PC-9 (cell line): ENCODE results near the gene BRF1. TPM values are rescaled to one million over a fixed set of nuclear protein-coding genes. Genes with fewer than 3 reads are reported as not detected.

Experiments used
- BruUV-seq: library from RNA; stranded (reverse); fragments of 400-500 nt; replicated peaks from 2 replicates; lab custom pipeline; 2021; lab: Mats Ljungman, UMichigan
- CTCF ChIA-PET: fragments of 300-600 bp; sonication (Branson Sonifier 250); formaldehyde crosslinking; loops from one replicate; lab custom pipeline; 2022; ENCODE audit warnings: antibody characterized with exemption; lab: Charles Lee
- POLR2A ChIA-PET: fragments of 300-600 bp; sonication (Branson Sonifier 250); formaldehyde crosslinking; loops from one replicate; lab custom pipeline; 2022; ENCODE audit warnings: antibody characterized with exemption; ENCODE audit not compliant: unreplicated experiment; lab: Charles Lee
- DNase-seq, 2 experiments: peaks; one replicate each; pipeline versions ENCODE4 v3.0.0 to v3.0.0-alpha.2; 2015 to 2022; ENCODE audit warnings: mixed read lengths in 1 of 2
- H2AFZ ChIP-seq: fragments of 200-600 bp; sonication (generic); 2 replicates; pipeline ENCODE4 v1.8.1; 2017; ENCODE audit warnings: antibody characterized with exemption
- H3F3A ChIP-seq: fragments of 200-600 bp; sonication (generic); 2 replicates; pipeline ENCODE4 v1.8.1; 2017; ENCODE audit warnings: antibody characterized with exemption, mild to moderate bottlenecking, low read depth; ENCODE audit not compliant: insufficient read depth
- H3K27ac ChIP-seq: fragments of 200-600 bp; sonication (generic); 2 replicates; pipeline ENCODE4 v1.6.1; 2016; ENCODE audit warnings: mixed run types
- H3K27me3 ChIP-seq: fragments of 200-600 bp; sonication (generic); 2 replicates; pipeline ENCODE4 v1.6.1; 2016; ENCODE audit warnings: low read depth, mixed run types; ENCODE audit not compliant: insufficient read depth
- H3K36me3 ChIP-seq: fragments of 200-600 bp; sonication (generic); 2 replicates; pipeline ENCODE4 v1.6.1; 2016; ENCODE audit warnings: low read depth, mixed run types
- H3K4me1 ChIP-seq: fragments of 200-600 bp; sonication (generic); replicated peaks from 2 replicates; pipeline ENCODE4 v1.6.1; 2016; ENCODE audit warnings: mixed run types; ENCODE audit not compliant: insufficient read depth
- H3K4me2 ChIP-seq: fragments of 200-600 bp; sonication (generic); 2 replicates; pipeline ENCODE4 v1.6.1; 2017; ENCODE audit warnings: mixed run types
- H3K4me3 ChIP-seq: fragments of 200-600 bp; sonication (generic); 2 replicates; pipeline ENCODE4 v1.6.1; 2016; ENCODE audit warnings: mixed run types
- H3K79me2 ChIP-seq: fragments of 200-600 bp; sonication (generic); 2 replicates; pipeline ENCODE4 v1.6.1; 2017; ENCODE audit warnings: low read depth, mixed run types
- H3K9me2 ChIP-seq: fragments of 200-600 bp; sonication (generic); 2 replicates; pipeline ENCODE4 v1.8.1; 2017; ENCODE audit warnings: mild to moderate bottlenecking; ENCODE audit not compliant: insufficient read depth
- H3K9me3 ChIP-seq: fragments of 200-600 bp; sonication (generic); 2 replicates; pipeline ENCODE4 v1.8.1; 2016; ENCODE audit warnings: low read depth; ENCODE audit not compliant: insufficient read depth
- H4K20me1 ChIP-seq: fragments of 200-600 bp; sonication (generic); 2 replicates; pipeline ENCODE4 v1.8.1; 2017; ENCODE audit not compliant: insufficient read depth
- EZH2 ChIP-seq: fragments of 200-600 bp; sonication (generic); IDR thresholded peaks from 2 replicates; pipeline ENCODE4 v1.8.0; 2017; ENCODE audit warnings: antibody characterized with exemption, low read depth
- intact Hi-C: fragments of 100-400 bp; cut with micrococcal nuclease; formaldehyde crosslinking; loops from one replicate; pipeline ENCODE4 v1.10.0; 2022; ENCODE audit not compliant: unreplicated experiment
- total RNA-seq: library from RNA; stranded (reverse); gene quantifications from 2 replicates; pipeline ENCODE4 v1.2.3, GENCODE V29; 2021
- TF ChIP-seq, protein P1 (sequence below): fragments of 200-600 bp; sonication (generic); conservative IDR thresholded peaks from 2 replicates; pipeline ENCODE4 v1.6.1; 2017; ENCODE audit warnings: mixed run types, antibody characterized with exemption, mild to moderate bottlenecking, moderate library complexity

Gene BRF1
- total RNA-seq, 1 experiment from 2014 or later = 24.8 TPM

DNA sequence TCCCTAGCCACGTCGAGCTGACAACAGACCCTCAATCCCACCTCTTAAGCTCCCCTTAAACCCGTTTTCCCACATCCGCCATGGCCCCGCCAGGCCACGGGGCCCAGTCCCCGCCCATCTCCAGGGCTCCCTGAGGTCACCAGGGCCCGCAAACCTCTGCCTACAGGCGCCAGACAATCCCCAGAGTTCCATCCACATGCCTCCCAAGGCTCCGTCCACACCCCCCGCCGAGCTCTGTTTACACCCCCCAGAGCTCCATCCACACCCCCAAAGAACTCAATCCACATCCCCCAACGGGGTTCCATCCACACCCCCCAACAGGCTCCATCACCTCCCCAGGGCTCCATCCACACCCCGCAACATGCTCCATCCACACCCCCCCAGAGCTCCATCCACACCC lies 141.5 kb downstream of the BRF1 start:
- H3K4me3 ChIP-seq = no peak overlapping the region
- H3K79me2 ChIP-seq = peaks cover 8% of the 10 kb centered on the region

More for the DNA sequence above, 141.5 kb downstream of the BRF1 start:
- intact Hi-C loops = no loop called here
- Histone ChIP-seq H3F3A (no peaks in the 10 kb centered on the region), H3K4me2 (no peak overlapping the region), H2AFZ (no peak overlapping the region), H3K36me3 (no peaks in the 10 kb centered on the region), H3K9me2 (no peaks in the 10 kb centered on the region), H3K27ac (no peak overlapping the region), H3K9me3 (no peaks in the 10 kb centered on the region), H4K20me1 (peaks cover 23% of the 10 kb centered on the region), H3K27me3 (no peaks in the 10 kb centered on the region), H3K4me1 (no peaks in the 10 kb centered on the region)
- CTCF ChIA-PET = no interaction called here
- no peak for DNase-seq
- BruUV-seq = no TSS peak
- no peak for TF ChIP-seq EZH2
- TF ChIP-seq, protein P1, sequence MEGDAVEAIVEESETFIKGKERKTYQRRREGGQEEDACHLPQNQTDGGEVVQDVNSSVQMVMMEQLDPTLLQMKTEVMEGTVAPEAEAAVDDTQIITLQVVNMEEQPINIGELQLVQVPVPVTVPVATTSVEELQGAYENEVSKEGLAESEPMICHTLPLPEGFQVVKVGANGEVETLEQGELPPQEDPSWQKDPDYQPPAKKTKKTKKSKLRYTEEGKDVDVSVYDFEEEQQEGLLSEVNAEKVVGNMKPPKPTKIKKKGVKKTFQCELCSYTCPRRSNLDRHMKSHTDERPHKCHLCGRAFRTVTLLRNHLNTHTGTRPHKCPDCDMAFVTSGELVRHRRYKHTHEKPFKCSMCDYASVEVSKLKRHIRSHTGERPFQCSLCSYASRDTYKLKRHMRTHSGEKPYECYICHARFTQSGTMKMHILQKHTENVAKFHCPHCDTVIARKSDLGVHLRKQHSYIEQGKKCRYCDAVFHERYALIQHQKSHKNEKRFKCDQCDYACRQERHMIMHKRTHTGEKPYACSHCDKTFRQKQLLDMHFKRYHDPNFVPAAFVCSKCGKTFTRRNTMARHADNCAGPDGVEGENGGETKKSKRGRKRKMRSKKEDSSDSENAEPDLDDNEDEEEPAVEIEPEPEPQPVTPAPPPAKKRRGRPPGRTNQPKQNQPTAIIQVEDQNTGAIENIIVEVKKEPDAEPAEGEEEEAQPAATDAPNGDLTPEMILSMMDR = no peak
- POLR2A ChIA-PET = no interaction called here

Other genes starting within 250 kb of the BRF1 start
- 0.98 TPM in 1 of 2 replicates, not detected in the other for gene GPR132, start 235.6 kb downstream of the BRF1 start, total RNA-seq
- gene JAG2, start 132.2 kb downstream of the BRF1 start, total RNA-seq = 17.8 and 20.5 TPM in 2 replicates
- gene NUDT14, start 119.7 kb downstream of the BRF1 start, total RNA-seq = 37.0 and 47.9 TPM in 2 replicates
- 9.0 and 12.2 TPM in 2 replicates for gene BTBD6, start 52.5 kb downstream of the BRF1 start, total RNA-seq
- 43.3 and 52.2 TPM in 2 replicates for gene PACS2, start 13.7 kb upstream of the BRF1 start, total RNA-seq
- 2.6 and 6.5 TPM in 2 replicates for gene TEX22, start 97.5 kb upstream of the BRF1 start, total RNA-seq
- gene MTA1, start 118.8 kb upstream of the BRF1 start, total RNA-seq = 124 and 147 TPM in 2 replicates
- gene CRIP2, start 173.8 kb upstream of the BRF1 start, total RNA-seq = 42.5 and 50.2 TPM in 2 replicates
- 296 and 374 TPM in 2 replicates for gene CRIP1, start 185.9 kb upstream of the BRF1 start, total RNA-seq
- 21.2 and 31.9 TPM in 2 replicates for gene TEDC1, start 190.2 kb upstream of the BRF1 start, total RNA-seq
- gene TMEM121, start 225.6 kb upstream of the BRF1 start, total RNA-seq = 1.0 and 1.1 TPM in 2 replicates